HL-60 (cell line): ENCODE results near the gene SGCE.

Source experiments
- CTCF ChIP-seq: IDR thresholded peaks from one replicate; pipeline ENCODE4 v1.5.1; 2011; ENCODE audit warnings: low read length, control low read depth, inconsistent platforms; ENCODE audit not compliant: insufficient read depth
- GABPA ChIP-seq: IDR thresholded peaks from 2 replicates; pipeline ENCODE4 v1.6.1; 2012; ENCODE audit warnings: low read depth
- POLR2AphosphoS5 ChIP-seq: IDR thresholded peaks from 2 replicates; pipeline ENCODE4 v1.6.1; 2012; ENCODE audit warnings: low read depth
- SPI1 ChIP-seq: IDR thresholded peaks from 2 replicates; pipeline ENCODE4 v1.6.1; 2012; ENCODE audit warnings: low read depth, mild to moderate bottlenecking, borderline replicate concordance
- TF ChIP-seq, protein P1 (sequence below): IDR thresholded peaks from 2 replicates; pipeline ENCODE4 v1.6.1; 2012; ENCODE audit warnings: low read depth; ENCODE audit not compliant: insufficient replicate concordance

DNA sequence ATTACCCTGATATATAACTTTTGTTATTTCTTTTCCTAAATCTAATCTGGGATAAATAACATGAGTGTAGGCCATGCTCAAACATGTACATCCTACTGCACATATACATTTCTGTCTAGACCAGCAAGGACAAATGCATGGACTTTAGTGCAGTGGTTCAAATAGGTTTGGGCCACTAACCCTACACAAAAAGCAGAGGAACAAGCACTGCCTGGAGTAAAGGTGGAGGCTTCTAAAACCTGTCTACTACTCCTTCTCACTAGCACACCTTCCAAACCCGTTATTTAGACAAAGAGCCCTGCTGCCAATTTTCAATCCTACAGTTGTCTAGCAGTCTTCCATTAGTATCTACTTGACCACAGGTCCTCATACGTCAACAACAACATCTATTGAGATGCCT lies 34.8 kb downstream of the SGCE start:
- TF ChIP-seq CTCF (no peak), GABPA (no peak), POLR2AphosphoS5 (no peak), SPI1 (no peak)
- TF ChIP-seq, protein P1, sequence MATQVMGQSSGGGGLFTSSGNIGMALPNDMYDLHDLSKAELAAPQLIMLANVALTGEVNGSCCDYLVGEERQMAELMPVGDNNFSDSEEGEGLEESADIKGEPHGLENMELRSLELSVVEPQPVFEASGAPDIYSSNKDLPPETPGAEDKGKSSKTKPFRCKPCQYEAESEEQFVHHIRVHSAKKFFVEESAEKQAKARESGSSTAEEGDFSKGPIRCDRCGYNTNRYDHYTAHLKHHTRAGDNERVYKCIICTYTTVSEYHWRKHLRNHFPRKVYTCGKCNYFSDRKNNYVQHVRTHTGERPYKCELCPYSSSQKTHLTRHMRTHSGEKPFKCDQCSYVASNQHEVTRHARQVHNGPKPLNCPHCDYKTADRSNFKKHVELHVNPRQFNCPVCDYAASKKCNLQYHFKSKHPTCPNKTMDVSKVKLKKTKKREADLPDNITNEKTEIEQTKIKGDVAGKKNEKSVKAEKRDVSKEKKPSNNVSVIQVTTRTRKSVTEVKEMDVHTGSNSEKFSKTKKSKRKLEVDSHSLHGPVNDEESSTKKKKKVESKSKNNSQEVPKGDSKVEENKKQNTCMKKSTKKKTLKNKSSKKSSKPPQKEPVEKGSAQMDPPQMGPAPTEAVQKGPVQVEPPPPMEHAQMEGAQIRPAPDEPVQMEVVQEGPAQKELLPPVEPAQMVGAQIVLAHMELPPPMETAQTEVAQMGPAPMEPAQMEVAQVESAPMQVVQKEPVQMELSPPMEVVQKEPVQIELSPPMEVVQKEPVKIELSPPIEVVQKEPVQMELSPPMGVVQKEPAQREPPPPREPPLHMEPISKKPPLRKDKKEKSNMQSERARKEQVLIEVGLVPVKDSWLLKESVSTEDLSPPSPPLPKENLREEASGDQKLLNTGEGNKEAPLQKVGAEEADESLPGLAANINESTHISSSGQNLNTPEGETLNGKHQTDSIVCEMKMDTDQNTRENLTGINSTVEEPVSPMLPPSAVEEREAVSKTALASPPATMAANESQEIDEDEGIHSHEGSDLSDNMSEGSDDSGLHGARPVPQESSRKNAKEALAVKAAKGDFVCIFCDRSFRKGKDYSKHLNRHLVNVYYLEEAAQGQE = no peak
